ENCODE data around the gene EIPR1. TPM values are rescaled to one million over a fixed set of nuclear protein-coding genes. Genes with fewer than 3 reads are reported as not detected.

EIPR1 gene
- total RNA-seq, 1 experiment from 2014 or later, result 27.8 TPM

DNA sequence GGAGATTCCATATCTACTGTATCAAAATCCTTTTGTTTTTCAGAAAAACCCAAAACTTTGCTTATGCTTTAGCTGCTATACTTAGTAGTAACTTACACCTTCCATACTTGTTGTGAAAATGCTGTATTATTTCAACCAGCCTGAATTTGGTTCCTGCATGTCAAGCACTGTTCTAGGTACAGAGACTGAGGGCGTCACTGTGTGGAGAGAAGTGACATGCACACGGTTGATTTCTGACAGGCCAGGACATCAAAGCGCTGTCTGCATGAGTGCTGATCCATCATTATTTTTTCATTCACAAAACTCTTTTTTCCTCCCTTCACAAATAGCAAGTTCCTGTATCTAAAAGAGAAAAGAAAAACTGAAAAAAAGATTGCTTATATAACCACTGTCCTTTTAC lies 33.5 kb upstream of the EIPR1 start:
- Histone ChIP-seq H3T11ph (ENCODE audit: low read length) (no peak overlapping the region), H3K79me2 (ENCODE audit: insufficient read depth, low read length) (0 out of 2 replicates have a peak, but pooled peaks cover 2% of the 10 kb centered on the region), H3K27me3 (ENCODE audit: insufficient read depth, low read length) (no peaks in the 10 kb centered on the region), H2BK5ac (ENCODE audit: insufficient read length, low read length) (no peak overlapping the region), H2BK120ac (ENCODE audit: low read depth, low read length, poor library complexity, severe bottlenecking) (no peak overlapping the region), H2BK15ac (ENCODE audit: low read depth, low read length) (no peak overlapping the region), H3K79me1 (ENCODE audit: insufficient read depth, low read depth, low read length, poor library complexity, severe bottlenecking) (no peaks in the 10 kb centered on the region), H3K14ac (ENCODE audit: insufficient read depth, low read length) (no peak overlapping the region), H3K23ac (ENCODE audit: insufficient read length, low read depth, low read length) (no peak overlapping the region), H3K4ac (ENCODE audit: low read depth, low read length) (no peak overlapping the region), H2BK12ac (ENCODE audit: insufficient read length, low read depth, low read length) (no peak overlapping the region), H3K9ac (ENCODE audit: extremely low read depth, insufficient read length, low read length) (no peak overlapping the region), H3K56ac (ENCODE audit: insufficient read length, low read depth, low read length) (no peak overlapping the region), H3K27ac (ENCODE audit: insufficient read length, low read depth, low read length) (no peak overlapping the region), H2AFZ (ENCODE audit: low read length) (no peak overlapping the region), H3K23me2 (ENCODE audit: insufficient read length, low read depth, low read length, poor library complexity, severe bottlenecking) (no peaks in the 10 kb centered on the region), H4K20me1 (ENCODE audit: control insufficient read depth, insufficient read depth, insufficient read length) (no peaks in the 10 kb centered on the region), H3K9me3 (ENCODE audit: control insufficient read depth, low read depth, low read length) (no peaks in the 10 kb centered on the region), H4K8ac (replicated peaks; ENCODE audit: insufficient read length, low read depth, low read length) (no peak overlapping the region), H3K4me2 (ENCODE audit: insufficient read depth, insufficient read length, low read length) (no peak overlapping the region), H3K4me1 (ENCODE audit: insufficient read depth, low read length) (no peaks in the 10 kb centered on the region), H2AK5ac (ENCODE audit: insufficient read length, low read length) (no peak overlapping the region), H2BK20ac (ENCODE audit: low read depth, low read length, poor library complexity, severe bottlenecking) (no peak overlapping the region), H4K5ac (ENCODE audit: insufficient read length, low read depth, low read length) (no peak overlapping the region), H4K91ac (ENCODE audit: insufficient read length, low read depth, low read length) (no peak overlapping the region), H3K18ac (ENCODE audit: insufficient read length, low read depth, low read length) (no peak overlapping the region)
- Mint-ChIP-seq H3K9me3 (no peaks in the 10 kb centered on the region), H3K4me3 (no peak overlapping the region), H3K27ac (no peak overlapping the region), H3K36me3 (ENCODE audit: insufficient read depth in 1 of 3, low read depth in 3 of 3) (peaks cover 13 to 31% (median 26%) of the 10 kb centered on the region in 3 experiments), H3K4me1 (no peaks in the 10 kb centered on the region), H3K27me3 (ENCODE audit: low read depth) (no peaks in the 10 kb centered on the region)
- TF ChIP-seq, protein P1, sequence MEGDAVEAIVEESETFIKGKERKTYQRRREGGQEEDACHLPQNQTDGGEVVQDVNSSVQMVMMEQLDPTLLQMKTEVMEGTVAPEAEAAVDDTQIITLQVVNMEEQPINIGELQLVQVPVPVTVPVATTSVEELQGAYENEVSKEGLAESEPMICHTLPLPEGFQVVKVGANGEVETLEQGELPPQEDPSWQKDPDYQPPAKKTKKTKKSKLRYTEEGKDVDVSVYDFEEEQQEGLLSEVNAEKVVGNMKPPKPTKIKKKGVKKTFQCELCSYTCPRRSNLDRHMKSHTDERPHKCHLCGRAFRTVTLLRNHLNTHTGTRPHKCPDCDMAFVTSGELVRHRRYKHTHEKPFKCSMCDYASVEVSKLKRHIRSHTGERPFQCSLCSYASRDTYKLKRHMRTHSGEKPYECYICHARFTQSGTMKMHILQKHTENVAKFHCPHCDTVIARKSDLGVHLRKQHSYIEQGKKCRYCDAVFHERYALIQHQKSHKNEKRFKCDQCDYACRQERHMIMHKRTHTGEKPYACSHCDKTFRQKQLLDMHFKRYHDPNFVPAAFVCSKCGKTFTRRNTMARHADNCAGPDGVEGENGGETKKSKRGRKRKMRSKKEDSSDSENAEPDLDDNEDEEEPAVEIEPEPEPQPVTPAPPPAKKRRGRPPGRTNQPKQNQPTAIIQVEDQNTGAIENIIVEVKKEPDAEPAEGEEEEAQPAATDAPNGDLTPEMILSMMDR (conservative IDR thresholded peaks at IDR 0.05), result no peak
- no peak for DNase-seq
- no CpG with 5 or more reads among the region's 3 CpGs for WGBS (ENCODE audit: extremely low coverage, insufficient read length, low lambda C conversion rate)
